Measurements from ENCODE around the gene SPOUT1.

SPOUT1 gene

GRCh38 chr9:128835246-128836210, 5.9 kb upstream of the SPOUT1 start:
- no peak for ATAC-seq

GRCh38 chr9:128833696-128834095, 4.1 kb upstream of the SPOUT1 start:
- no peak for ATAC-seq

- ATAC-seq: peak in 1 of 2 donors; percentile 1
Observed at GRCh38 chr9:128828719-128829452, 708 bp downstream of the SPOUT1 start.

GRCh38 chr9:128828267-128828666, 1.3 kb downstream of the SPOUT1 start:
- no peak for ATAC-seq

- no peak for ATAC-seq
Observed at GRCh38 chr9:128825923-128826700, 3.5 kb downstream of the SPOUT1 start.

- no peak for ATAC-seq
Observed at GRCh38 chr9:128824911-128825310, 4.7 kb downstream of the SPOUT1 start.

GRCh38 chr9:128823903-128824406, 5.6 kb downstream of the SPOUT1 start:
- ATAC-seq: no peak

GRCh38 chr9:128823362-128823902, 6.2 kb downstream of the SPOUT1 start:
- no peak for ATAC-seq

- no peak for ATAC-seq
Observed at GRCh38 chr9:128822407-128823042, 7.1 kb downstream of the SPOUT1 start.

- no peak for ATAC-seq
Observed at GRCh38 chr9:128821584-128822406, 7.8 kb downstream of the SPOUT1 start.

GRCh38 chr9:128820665-128821583, 8.7 kb downstream of the SPOUT1 start:
- ATAC-seq: no peak

GRCh38 chr9:128819716-128820664, 9.6 kb downstream of the SPOUT1 start:
- ATAC-seq: no peak

- peak; percentile 44 to 45 for ATAC-seq
Observed at GRCh38 chr9:128818839-128819715, 10.5 kb downstream of the SPOUT1 start.

GRCh38 chr9:128818099-128818838, 11.3 kb downstream of the SPOUT1 start, which contains the start of gene ENDOG:
TSS of gene ENDOG (plus strand) at chr9:128818500. CDS start at chr9:128818685, 185 bp downstream.
- peak; percentile 91 to 92 for ATAC-seq

- no peak for ATAC-seq
Observed at GRCh38 chr9:128810873-128811272, 18.7 kb downstream of the SPOUT1 start.

- no peak for ATAC-seq
Observed at GRCh38 chr9:128809831-128810230, 19.8 kb downstream of the SPOUT1 start.
